Measurements from ENCODE around the gene CBL.
A peak's percentile ranks its signal among the peaks of the same experiment; 100 is the strongest.

The CBL gene

DNA sequence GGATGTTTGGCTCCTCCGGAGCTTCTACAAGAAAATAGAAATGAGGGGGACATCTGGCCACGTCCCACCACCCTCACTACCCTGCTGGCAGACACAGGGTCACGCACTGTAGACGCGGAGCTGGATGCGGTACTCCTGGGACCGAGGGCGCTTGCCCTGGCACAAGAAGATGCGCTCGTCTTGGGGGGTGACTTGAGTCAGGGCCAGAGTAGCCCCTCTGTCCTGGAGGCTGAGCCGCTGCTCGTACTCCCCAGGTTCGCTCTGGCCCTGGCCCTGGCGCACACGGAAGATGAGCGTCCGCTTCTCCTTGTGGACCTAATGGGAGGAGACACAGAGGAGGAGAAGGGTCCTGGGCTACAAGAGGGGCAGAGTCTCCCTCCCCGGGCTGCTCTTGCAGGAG lies 108.6 kb downstream of the CBL start:
- no peak for DNase-seq (ENCODE audit: low read depth)

DNA sequence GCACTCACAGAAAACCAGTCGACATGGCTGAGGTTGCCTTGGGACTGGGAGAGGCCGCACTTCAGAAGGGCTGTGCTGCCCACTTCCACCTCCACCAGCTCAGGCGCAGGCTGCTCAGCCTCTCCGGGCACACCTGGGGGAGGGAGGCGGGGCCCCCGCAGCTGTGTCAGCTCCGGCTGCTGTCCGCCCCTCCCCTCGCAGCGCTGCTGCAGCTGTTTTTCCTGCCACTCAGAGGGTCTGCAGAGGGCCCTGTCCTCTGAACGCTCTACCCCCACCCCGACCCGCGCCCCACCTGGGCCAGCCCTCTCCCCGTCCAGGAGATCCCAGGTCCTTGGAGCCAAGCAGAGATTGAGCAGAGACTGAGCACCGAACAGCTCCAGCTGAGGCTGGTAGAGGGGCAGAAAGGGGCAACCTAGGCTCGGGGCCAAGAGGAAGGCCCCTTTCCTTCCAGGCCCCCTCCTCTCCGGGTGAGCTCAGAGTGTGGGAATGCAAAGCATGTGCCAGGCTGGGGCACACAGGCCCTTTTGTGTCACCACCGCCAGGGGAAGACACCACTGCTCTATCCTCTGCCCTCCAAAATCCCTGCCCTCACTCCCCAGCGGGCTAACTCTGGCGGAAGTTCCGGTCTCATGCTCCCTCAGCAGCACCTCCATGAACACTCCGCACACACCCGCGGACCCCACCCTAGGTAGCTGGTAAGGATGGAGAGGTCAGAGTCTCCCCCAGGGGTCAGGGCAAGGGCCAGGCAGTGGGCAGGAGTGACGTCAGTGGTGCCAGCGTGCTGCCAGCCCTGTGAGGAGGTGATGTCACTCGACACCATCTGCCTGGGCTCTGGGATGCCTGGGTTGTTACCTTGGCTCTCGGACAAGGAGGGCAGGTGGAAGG lies 109.2 kb downstream of the CBL start:
- no peak for DNase-seq (ENCODE audit: low read depth)

DNA sequence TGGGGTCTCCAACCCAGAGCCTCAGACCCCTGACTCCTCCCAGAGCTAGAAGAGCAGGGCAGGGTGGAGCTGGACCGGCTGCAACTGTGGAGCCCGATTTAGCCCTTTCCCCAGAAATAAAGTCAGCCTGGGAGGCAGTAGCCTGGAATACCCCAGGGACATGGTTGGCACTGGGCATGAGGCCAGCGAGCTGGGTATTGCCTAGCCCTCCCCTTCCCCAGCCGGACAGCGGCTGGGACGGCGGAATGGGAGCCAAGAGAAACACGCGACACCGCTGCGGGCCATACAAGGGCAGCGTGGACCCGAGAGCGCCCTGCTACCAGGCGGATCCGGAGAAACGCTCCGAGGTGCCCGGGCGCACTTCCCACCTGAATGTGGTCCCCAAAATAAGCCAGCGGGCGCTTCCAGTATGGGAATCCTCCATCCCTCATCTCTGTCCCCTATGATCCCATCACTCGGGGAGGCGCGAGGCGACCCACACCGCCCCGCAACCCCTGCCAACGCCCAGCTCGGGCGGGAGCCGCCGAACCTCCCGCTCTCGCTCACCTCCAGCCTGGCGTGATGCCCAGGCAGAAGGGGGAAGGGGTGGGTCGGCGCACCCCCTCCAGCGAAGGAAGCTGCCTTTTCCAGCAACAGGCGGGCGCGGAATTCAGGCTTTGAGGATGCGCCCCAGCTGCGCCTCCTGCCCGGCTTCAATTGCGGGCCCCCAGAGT lies 110.0 kb downstream of the CBL start:
- no peak for DNase-seq (ENCODE audit: low read depth)

DNA sequence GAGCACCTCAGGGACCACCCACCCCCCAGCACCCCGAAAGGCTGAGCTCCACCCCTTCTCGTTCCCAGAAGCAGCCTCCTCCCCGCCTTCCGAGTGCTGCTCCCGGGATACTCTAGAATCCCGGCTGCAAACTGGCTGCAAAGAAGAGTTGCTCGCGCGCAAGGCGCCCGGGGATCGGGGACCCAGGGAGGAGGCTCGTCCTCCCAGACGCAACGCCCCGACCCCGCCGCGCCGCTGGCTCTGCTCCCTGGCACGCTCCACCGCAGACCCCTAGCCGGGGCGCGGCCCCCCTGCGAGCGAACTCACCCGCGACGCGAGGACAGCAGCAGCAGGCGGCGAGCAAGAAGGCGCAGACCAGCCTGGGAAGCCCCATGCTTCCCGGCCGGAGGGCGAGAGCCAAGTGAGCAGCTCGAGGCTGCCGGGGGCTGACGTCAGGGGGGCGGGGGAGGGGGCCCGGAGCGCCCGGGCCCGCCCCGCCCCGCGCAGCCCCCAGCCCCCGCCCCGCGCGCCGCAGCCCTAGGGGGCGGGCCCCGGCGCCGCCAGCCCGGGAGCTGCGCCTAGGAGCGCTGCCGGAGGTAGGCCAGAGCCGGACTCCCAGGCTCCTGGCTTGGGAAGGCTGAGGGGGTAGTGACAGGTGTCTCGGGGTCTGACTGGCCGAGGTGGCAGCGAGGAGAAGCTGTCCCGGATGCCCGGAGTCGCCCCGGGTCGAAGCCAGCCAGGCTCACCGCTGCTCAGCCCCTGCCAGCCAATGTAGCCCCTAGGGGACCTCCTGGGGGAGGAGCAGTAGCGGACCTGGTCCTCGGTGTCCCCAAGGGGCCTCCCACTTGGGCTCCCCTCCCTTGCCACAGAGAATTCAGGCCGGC lies 110.8 kb downstream of the CBL start, which contains the start of gene MCAM:
TSS of gene MCAM (minus strand) at position 402 of the 863 bp plus-strand sequence. CDS start at position 373, 29 bp downstream.
- no peak for DNase-seq (ENCODE audit: low read depth)

DNA sequence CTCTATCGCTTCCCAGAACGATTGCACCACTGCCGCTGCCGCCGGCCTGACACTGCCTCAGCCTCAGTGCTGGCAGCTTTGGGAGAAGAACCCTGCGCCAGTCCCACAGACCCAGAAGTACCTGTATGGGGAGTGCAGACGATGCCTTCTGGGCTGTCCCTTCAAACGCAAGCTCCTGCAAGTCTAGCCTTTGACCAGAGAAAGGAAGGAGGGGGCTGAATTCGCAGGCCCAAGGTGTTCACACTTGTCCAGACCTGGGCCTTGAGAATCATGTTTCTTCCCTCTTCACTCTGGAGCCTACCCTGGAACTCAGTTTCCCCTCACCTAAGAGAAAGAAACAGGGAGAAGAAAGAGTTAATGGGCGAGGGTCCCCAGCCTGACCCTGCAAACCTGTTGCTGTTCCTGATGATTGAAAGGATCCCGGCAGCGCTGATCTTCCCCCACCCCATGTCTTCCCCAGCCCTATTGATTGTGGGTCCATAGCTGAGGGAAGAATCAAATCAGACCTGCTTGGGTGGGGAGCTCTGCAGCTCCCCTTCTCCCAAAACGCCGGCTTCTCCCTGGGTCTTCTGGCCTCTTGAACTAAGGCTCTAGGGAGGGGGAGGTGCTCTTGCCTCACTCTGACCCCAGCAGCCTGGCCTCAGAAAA lies 111.6 kb downstream of the CBL start:
- no peak for DNase-seq (ENCODE audit: low read depth)

DNA sequence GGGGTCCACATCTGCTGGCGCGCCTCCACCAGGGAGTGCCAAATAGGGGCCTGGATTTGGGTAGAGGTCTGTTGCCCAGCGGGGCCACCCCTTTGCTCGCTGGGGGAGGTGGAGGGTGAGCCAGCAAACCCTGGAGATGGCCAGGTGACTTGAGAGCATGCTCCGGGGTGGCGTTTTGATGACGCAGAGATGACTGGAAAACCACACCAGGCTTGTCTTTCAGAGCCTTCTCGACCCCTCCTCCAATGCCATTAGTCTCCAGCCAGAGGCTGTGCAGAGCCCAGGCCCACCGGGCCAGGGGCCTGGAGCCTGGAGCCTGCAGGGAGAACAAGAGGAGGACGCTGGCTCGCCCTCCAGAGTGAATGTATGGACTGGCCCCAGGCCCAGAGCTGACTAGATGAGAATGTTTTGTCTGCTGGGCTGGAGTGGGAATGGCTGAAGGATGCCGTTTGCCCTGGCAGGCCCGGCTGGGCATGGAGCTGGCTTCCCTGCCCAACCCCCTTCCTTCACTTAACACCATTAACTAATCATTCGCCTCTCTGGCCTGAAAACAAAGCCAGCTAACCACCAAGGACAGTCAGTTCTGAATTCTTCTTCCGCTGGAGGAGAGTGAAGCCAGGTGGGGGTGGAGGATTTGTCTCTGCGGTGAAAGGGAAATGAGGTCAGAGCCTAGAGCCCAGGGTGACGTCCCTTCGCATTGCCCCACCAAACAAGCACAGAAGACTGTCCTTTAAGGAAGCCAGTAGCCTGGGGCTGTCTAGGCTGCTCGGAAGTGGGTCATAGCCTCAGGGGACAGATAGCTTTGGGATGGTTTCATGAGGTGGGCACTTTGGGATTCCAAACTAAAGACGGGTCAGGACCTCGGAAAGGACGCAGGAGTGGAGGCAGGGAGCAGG lies 112.3 kb downstream of the CBL start:
- DNase-seq (ENCODE audit: low read depth): no peak

DNA sequence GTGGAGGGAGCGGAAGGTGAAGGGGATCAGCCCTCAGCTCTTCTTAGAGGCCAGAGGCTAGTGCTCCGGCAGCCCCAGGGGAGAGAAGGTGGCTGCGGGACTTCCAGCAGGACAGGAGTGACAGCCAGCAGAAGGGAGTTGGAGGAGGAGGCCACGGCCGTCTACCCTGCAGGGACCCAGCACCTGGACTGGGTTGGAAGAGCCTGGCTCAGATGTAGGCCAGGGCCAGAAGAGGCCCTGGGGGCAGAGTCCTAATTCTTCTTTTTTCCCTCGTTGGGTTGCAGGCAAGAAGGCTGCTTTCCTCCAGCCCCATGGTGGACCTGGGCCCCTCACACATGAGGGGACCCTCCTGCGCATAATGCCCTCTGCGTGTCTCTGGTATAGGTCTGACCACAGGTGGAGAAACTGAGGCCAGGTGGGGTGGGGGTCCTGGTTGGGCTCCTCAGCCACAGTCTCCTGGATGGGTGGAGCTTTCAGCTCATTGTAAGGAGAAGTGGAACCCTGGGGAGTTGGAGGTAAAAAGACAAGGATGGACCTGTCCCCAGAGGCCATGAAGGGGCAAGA lies 113.1 kb downstream of the CBL start:
- no peak for DNase-seq (ENCODE audit: low read depth)

DNA sequence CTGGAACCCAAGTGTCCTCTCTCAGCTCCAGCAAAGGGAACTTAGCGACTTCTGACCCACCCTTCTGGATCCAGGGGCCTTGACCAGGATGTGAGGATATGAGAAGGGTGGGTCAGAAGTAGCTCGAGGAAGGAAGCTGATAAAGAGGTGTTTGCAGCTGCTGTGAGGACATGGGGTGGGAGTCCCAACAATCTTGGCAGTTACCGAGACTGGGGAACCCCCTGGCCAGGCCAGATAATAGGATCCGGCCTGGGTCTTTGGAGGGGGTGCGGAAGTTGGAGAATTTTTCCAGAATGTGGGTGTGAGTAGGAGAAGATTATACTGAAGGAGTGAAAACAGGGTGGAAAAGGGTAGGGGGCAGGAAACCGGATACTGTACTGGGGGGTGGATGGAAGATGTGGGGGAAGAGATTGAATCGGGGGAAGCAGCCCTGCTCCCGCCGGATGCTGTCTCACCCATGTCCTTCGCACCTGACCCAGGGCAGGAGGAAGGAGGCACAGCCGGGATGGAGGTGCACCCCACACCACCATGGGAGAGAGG lies 113.6 kb downstream of the CBL start:
- DNase-seq (ENCODE audit: low read depth): no peak

DNA sequence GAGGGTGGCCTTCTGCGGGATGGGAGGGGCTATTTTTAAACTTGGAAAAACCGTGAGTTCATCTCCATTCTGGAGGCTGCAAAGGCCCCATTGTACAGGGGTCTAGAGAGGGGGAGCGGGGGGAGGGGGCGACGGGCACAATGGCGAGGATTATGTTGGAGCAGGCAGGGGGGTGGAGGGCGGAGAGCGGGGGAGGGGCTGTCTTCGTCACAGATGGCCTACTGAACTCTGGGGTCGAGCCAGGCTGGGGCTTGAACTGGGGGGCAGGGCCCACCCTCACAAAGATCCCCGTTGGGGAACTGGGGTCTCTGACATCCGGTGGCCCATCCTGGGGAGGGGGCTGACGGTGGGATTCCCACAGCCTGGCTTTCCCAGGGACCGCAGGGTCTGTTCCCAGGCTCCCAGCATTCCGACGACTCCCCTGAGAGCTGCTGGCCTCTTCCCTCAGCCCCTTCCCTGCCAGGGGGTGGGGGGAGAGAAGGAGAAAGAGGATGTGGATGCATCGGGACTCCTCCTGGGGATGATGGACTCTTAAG lies 114.2 kb downstream of the CBL start:
- DNase-seq (ENCODE audit: low read depth): no peak

DNA sequence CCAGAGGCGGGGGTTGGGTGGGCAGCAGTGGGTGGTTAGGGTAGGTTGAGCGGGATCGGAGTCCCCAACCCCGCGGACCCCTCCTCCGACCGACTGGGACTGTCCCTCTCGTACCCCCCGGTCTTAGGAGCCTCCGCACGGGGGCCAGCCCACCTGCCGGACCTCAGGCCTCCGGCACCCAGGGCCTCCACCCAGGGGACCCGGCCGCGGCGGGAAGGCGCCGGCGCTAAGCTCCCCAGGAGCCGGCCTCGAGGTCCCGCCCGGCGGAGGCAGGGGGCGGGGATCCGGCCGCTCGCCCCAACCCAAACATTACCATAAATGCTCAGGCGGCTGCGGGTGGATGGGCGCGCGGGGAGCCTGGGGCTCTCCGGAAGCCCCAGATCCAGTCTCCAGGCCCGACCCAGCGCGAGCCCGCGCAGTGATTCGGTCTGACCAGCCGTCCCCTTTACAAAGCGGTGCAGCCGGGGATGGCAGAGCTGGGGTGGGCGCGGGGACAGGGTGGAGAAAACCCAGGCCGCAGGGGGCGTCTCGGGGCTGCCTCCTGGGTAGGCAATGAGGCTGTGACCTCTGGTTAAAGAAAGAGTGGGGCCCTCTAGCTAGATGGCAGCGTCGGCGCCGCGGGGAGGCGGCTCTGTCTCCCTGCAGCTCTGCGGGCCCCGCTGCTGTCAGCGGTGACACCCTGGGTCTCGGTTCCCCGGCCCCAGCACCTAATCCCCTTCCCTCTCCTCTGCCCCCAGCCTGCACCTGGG lies 114.8 kb downstream of the CBL start:
- no peak for DNase-seq (ENCODE audit: low read depth)

DNA sequence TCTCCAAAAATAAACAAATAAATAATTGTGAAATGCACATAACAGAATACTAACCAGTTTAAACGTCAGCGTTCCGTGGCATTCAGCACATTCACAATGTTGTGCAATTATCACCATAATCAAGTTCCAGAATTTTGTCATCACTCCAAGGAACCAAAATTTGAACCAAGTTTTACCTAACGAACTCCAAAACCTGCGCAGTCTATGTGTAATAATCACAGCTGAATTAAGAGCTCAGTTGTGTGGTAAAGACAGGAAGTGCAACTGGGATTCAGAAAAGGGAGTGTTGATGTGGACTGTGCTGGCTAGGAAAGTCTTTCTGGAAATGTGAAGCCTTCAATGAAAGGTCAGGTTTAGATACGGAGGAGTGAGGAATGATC lies 116.2 kb downstream of the CBL start:
- DNase-seq (ENCODE audit: low read depth): no peak

DNA sequence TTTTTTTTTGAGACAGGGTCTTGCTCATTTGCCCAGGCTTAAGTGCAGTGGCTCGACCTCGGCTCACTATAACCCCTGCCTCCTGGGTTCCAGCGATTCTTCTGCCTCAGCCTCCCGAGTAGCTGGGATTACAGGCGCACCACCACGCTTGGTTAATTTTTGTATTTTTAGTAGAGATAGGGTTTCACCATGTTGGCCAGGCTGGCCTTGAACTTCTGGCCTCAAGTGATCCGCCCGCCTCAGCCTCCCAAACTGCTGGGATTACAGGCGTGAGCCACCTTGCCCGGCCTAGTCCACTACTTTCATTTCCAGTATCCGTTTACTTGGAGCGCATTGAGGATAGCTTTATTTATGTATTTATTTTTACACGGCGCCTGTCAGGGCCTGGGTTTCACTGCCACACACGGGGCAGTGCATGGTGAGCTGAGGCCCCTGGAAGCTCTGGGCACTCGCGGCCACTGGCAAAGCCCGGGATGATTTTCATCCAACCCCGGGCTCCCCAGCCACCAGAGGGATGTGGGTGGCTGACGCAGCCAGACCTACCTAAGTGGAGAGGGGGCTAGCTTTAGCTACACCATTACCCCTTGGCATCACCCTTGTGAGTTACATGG lies 116.9 kb downstream of the CBL start:
- no peak for DNase-seq (ENCODE audit: low read depth)

DNA sequence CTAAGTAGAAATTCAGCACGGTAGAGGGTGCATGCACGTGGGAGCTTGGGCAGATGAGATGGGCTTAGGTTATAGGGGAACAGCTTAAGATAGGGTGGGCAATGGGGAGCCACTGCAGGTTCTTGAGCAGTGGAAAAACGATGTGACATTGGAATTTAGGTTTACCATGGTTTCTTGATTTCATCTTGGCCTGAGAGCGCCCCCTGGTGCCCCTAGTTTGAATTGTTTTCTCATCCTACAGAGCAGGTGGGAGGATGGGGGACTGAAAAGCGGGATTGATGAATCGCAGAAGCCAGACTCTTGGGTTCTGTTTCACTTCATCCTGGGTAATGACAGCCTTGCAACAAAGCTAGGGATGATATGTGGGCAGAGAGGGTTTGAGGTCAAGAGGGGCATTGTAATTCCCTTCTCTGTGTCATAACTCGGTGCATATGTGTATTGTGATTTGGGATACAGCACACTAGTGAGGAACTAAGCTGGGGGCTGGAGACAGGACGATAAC lies 117.4 kb downstream of the CBL start:
- DNase-seq (ENCODE audit: low read depth): peak; percentile 70

DNA sequence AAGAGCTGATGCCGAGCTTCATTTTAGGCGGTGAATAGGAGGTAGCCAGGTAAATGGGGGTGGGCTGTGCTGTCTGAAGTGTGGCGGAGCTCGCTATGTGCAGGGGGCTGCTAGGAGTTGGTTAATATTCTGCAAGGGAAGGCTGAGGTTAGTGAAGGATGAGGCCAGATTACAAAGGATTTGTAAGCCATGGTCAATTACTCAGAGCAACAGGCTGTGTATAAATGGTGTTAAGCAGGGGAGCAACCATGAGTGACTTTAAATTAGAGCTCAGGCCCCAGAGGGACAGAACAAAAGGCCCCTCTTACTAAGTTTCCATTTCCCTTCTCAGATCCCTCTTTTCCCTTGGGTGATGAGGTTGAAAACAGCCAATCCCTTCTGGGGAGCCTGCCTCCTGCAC lies 118.0 kb downstream of the CBL start:
- DNase-seq (ENCODE audit: low read depth): no peak

DNA sequence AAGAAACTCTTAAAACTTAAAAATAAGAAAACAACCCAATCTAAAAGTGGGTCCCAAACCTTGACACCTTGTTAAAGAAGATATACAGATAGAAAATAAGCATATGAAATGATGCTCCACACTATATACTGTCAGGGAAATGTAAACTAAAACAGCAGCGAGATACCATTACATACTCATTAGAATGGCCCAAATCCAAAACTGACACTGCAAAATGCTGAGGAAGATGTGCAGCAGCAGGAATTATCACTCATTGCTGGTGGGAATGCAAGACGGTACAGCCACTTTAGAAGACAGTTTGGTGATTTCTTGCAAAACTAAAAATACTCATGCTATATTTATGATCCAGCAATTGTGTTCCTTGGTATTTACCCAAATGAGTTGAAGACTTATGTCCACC lies 123.2 kb downstream of the CBL start:
- DNase-seq (ENCODE audit: low read depth): no peak

DNA sequence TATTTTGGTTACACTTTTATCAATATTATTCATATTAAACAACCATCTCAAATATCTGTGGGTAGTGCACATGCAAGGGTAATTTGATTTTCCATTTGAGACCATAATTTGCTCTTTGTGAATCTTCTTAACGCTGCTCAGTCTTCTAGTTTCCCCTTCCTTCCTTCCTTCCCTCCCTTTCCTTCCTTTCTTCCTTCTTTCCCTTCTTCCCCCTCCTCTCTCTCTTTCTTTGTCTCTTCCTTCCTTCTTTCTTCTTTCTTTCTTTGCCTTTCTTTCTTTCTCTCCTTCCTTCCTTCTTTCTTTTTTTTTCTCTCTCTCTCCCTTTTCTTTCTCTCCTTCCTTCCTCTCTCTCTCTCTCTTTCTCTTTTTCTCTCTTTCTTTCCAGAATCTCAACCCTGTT lies 124.1 kb downstream of the CBL start:
- no peak for DNase-seq (ENCODE audit: low read depth)

DNA sequence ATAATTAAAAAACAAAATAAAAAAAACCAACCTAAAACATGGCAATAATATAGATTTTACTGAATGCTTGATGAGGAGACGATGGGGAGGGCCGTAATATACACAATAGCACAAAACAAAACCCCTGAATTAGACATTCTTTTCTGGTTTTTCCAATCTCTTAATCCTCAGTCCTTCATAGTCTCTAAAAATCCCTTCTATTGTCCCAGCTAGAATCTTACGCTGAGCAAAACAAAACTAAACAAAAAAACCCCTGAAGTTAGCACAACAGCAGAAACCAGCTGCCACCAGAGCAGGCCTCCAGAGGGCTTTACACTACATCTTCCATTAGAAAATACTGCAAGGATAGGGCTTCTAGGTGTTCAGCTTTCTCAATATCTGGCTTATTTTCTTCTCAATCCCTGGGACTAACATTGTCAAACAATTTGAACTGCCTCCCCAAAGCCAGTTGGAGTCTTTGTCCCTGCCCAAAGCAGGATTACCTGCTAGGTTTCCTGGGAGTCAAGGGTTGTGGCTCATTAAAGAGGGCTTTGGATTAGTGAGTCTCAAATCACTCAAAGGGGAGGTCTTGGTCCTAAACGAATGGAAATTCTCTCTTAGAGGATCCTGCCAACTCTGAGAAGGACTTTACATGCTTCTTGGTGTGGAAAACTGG lies 126.1 kb downstream of the CBL start:
- DNase-seq (ENCODE audit: low read depth): no peak
